ENCODE data around the gene PITHD1.
"Not testable (repeated sequence)": the region's sequence is repeated elsewhere in the genome, so short reads cannot be mapped to it uniquely, and the experiment has no call there.

Gene PITHD1

GRCh38 chr1:23799570-23800399 is 21.6 kb downstream of the PITHD1 start:
- DNase-seq: peak; percentile 81

- DNase-seq: peak; percentile 97
Observed at GRCh38 chr1:23800400-23801337, 22.5 kb downstream of the PITHD1 start, which contains the start of gene GALE. Gene GALE, minus strand, starts transcription at chr1:23800754. Its CDS starts 1,747 bp downstream, at chr1:23799007.

- no peak for DNase-seq
Observed at GRCh38 chr1:23801338-23801748, 23.1 kb downstream of the PITHD1 start.

- no peak for DNase-seq
Observed at GRCh38 chr1:23801876-23802275, 23.7 kb downstream of the PITHD1 start.

GRCh38 chr1:23802809-23803342 is 24.7 kb downstream of the PITHD1 start:
- not testable (repeated sequence) for DNase-seq

- DNase-seq: no peak
Observed at GRCh38 chr1:23803674-23804073, 25.5 kb downstream of the PITHD1 start.

- DNase-seq: no peak
Observed at GRCh38 chr1:23804183-23804835, 26.1 kb downstream of the PITHD1 start.

- DNase-seq: no peak
Observed at GRCh38 chr1:23805025-23805424, 26.8 kb downstream of the PITHD1 start.

GRCh38 chr1:23806280-23806679 is 28.1 kb downstream of the PITHD1 start:
- no peak for DNase-seq

- no peak for DNase-seq
Observed at GRCh38 chr1:23807453-23807852, 29.2 kb downstream of the PITHD1 start.

GRCh38 chr1:23809751-23810171 is 31.5 kb downstream of the PITHD1 start:
- no peak for DNase-seq

- DNase-seq: no peak
Observed at GRCh38 chr1:23810818-23811540, 32.8 kb downstream of the PITHD1 start.

- no peak for DNase-seq
Observed at GRCh38 chr1:23814016-23814415, 35.8 kb downstream of the PITHD1 start.

GRCh38 chr1:23816361-23816760 is 38.1 kb downstream of the PITHD1 start:
- no peak for DNase-seq

- DNase-seq: no peak
Observed at GRCh38 chr1:23816906-23817305, 38.7 kb downstream of the PITHD1 start.

- DNase-seq: no peak
Observed at GRCh38 chr1:23817633-23818032, 39.4 kb downstream of the PITHD1 start.

GRCh38 chr1:23823767-23824166 is 45.5 kb downstream of the PITHD1 start:
- DNase-seq: no peak

GRCh38 chr1:23824711-23825075 is 46.5 kb downstream of the PITHD1 start:
- DNase-seq: no peak

GRCh38 chr1:23825076-23825761 is 47.0 kb downstream of the PITHD1 start, which contains the start of gene HMGCL:
Gene HMGCL, minus strand, starts transcription at chr1:23825429. Its CDS starts 14 bp downstream, at chr1:23825415.
- peak; percentile 95 for DNase-seq

GRCh38 chr1:23825762-23826522 is 47.7 kb downstream of the PITHD1 start:
- no peak for DNase-seq
